Stimulated activated CD8-positive, alpha-beta memory T cell treated with anti-CD3 and anti-CD28 coated beads, Interleukin-15, amount 100 ng/mL, for 48 hours (primary cell): ENCODE results near the gene CYP27C1.
"Not testable (repeated sequence)": the region's sequence is repeated elsewhere in the genome, so short reads cannot be mapped to it uniquely, and the experiment has no call there.

ENCODE experiments used
- DNase-seq, 2 donors: peaks; one replicate each; pipeline ENCODE4 v3.0.0-alpha.2; 2020; ENCODE audit warnings: low read depth in 2 of 2

The CYP27C1 gene

DNA sequence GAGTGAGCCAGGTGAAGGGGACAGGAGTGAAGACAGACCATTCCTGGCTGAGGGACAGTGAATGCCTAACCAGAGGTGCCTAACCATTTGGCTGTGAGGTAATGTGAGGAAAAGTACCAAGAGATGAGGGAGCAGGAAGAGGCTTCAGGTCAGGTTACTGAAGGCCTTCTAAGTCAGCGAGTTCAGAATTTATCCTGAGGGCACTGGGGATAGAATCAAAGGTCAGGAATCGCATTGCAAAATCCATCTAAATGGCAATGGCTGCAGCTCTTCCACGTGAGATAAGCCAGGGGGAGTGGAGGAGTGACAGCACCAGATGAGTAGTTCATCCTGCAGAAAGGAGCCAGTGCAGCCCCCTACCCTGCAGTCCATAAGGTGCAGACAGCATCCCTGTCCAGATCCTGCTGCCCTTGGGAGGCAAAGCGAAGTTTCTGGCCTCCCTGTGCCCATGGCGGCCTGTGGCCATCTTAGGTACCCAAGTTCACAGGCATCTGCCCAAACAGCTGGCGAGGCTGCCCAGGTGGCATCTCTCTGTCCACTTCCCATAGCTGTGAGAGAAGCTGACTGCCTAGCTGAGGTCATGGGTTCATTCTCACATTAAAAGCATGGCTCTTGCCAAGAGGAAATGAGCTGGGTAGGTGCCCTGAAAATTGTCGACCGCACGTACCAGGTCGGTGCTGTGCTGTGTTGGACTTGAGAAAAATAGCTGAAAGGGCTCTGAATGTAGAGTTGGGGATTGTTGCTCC is 49.5 kb downstream of the CYP27C1 start:
- no peak for DNase-seq

DNA sequence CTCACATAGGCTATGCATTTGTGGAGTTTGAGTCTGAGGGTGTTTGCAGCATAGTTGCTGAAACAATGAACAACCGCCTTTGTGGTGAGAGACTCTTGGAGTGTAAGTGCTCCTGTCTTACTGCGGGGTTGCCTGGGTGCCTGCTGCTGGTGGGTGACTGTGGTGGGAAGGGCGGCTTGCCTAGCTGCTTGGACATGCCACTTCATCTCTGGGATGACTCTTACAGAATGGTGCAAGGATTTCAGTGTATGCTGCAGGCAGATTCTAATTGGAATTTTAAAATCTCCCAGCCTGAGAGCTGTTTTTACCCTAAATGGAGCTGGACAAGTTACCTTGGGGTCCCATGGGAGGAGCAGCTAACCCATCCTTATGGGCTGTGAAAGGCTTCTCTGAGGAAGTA is 50.1 kb downstream of the CYP27C1 start:
- DNase-seq, result no peak

DNA sequence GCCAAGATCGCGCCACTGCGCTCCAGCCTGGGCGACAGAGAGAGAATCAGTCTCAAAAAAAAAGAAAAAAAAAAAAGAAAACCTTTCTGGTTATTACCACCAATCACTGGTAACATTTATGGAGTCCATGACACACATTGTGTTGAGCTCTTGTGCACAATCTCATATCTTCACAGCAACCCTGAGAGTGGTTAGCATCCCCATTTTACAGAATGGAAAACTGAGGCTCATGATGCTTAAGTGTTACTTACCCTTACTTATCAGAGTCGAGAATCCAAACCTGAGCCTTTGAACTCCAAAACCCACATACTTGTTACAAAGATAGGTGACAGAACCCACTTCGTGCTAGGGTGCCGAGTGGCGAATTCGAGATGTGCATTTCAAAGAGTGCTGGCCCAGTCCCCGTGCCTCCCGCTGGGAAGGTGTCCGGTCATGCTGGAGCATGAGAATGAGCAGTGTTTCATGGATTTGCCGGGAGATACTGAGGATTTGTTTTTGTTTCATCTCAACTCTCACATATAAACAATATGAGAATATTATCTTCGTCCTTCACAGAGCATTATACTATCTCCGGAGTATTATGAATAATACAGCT is 50.9 kb downstream of the CYP27C1 start:
- DNase-seq, result no peak

DNA sequence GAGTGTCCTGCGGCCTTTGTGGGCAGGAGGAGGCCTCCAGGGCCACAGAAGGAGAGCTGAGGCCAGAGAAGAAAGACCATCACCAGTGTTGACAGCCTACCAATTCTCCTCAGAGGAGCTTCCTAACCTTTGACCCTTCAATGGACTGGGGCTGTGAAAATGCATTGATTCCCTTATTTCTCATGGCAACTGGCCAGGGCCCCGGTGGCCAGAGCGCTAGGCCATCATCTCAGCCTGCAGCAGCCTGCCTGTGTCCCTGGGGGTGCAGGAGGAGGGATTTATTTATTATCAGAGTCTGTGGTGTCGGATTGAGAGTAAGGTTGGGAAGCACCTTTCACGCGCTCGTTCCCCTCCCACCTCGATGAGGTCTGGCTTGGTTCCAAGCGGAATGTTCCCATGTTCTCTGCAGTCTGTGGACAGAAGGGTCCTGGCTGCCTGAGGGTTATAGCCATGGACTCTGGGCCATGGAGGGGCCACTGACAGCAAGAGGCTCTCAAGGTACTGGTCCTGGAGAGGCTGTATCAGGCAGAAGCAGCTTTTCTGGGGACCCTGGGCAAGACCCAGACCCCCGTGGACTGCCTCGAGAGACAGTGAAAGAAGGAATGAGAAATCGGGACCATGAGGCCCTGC is 53.8 kb downstream of the CYP27C1 start:
- DNase-seq, result no peak

DNA sequence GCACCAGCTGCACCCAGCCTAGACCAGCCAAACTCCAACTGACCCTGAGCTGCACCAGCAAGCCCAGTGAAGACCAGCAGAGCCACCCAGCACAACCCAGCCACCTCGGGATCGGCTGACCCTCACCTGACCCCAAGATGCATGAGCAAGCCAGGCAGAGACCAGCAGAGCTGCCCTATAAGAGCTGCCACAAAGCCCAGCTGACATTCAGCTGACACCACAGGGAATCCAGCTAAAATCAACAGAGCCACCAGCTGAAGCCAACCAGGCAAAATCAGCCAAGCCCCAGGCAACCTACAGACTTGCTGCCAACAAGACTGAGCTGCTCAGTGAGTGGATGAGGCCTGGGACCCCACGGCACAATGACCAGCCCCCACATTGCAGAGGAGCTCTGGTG is 54.6 kb downstream of the CYP27C1 start:
- DNase-seq, result no peak

DNA sequence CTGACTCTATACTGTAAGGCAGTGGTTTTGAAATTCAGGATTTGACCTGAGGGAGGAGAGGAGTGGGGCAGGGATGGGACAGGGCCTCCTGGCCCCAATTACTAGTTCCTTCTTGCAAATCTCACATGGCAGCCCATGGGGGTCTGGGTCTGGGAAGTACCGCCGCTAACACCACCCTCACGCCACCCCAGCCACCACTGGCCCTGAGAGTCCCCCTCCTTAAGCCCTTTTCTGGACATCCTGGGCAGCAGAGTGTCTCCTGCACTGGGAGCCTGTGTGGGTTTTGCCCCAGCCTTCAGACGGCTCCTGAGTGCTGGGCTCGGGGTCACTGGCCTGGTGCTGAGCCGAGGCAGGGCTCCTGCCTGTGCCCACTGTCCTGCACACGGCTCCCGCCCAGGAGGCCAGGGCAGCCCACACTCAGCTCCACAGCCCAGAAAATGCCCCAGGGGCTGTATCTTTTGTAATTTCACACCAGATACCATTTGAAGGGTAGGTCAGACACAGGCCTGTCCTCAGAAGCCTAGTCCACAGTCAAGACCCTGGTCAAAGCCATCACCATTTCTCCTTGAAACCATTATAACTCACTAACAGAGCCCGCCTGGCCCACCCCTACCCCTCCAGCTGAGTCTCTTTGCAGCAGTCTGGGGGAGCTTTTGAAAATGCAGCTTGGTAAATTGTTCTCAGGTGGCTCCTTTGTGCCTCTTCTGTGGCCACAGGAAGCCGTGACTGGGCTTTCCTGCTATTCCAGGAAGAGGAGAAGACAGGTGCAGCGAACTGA is 55.1 kb downstream of the CYP27C1 start:
- no peak for DNase-seq

DNA sequence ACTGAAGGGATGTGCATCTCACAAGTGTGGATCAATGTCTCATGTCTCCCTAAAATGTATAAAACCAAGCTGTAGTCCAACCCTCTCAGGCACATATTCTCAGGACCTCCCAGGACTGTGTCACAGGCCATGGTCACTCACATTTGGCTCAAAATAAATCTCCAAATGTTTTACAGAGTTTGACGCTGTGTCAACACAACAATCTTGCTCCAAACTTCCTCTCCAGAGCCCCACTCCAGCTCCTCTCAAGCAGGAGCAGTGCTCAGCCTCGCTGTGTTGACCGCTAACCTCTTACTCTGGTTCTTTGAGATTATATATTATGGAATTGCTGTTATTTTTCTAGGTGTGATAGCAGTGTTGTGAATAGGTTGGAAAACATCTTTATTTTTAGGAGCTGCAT is 56.2 kb downstream of the CYP27C1 start:
- no peak for DNase-seq

DNA sequence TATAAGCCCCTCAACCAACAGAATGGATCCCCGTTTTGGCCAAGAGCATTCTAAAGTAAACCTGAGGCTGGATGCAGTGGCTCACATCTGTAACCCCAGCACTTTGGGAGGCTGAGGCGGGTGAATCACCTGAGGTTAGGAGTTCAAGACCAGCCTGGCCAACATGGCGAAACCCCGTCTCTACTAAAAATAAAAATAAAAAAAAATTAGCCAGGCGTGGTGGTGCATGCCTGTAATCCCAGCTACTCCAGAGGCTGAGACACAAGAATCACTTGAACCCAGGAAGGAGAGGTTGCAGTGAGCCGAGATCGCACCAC is 57.1 kb downstream of the CYP27C1 start:
- not testable (repeated sequence) for DNase-seq

DNA sequence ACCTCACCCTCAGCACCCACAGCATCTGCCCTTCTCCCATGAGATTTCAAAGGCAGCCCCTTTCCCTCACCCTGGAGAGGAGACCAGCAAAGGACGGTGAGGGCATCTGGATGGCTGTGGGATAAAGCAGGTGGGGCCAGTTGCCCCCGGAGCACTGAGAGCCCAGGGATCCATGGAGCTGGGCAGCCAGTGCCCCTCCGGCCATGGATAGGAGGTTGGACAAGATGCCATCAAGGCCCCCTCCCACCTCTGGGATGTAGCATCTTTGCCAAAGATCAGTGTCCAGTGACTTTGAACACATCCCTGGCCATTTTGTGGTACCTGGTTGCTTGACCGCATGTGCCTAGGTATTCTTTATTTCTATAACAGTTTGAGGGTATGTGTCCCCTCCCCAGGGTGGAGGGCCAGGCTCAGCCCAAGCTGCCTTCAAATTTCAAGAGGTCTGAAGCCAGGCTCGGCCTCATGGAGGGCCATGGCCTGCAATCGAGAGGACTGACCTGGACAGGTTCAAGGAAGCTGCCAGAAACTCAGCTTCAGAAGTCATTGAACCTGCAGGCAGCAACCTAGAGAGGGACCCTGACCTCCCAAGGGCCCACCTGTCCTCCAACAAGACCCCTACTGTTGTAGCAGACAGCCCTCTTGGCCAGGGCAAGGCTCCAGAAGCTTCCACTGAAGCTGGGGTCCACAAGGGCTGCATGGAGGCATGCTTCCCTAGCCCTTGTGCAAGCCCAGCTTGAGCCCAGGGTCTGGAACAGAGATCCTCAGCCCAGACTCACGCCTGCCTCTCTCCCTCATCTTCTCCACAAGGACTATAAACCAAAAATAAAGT is 57.6 kb downstream of the CYP27C1 start:
- no peak for DNase-seq

DNA sequence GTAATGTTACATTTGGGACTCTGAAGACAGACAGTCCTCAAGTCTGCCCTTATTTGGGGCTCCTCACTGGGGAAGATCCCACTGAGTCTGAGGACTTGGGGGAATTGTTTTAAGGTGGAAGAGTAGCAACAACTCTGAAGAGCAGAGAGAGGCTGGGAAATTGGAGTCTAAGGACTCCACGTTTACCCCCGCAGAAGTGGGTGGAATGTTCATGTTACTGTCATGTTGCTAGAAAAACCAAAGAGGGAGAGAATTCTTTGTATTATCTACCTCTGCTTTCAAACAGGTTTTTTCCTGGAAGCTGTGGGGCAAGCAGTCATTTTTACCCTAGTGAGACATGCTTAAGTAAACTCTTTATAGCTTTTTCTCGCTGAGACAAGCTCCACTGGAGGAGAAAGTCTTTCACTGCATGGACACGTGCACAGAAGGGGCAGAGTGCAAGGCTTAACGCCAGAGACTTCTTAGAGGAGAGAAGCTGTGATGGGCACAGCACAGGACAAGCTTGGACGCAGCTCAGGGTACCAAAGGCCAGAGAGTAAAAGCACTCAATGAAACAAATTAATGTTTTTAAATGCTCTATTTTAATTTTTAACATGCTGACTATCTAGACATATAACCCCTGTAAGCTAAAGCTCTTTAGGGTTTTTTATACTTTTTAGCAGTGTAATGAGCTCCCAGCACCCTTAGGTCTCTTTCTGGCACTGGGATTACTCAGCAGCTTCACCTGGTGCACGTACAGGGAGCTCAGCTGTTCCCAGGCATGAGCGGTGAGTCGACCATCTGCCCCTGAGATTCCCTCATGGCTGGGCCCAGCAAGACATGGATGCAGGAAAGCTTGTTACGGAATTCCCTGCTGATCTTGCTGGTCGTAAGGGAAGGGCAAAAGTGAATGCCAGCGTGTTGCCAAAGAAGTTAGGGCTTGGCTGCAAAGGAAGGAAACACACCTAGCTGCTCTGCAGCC is 58.6 kb downstream of the CYP27C1 start:
- no peak for DNase-seq

DNA sequence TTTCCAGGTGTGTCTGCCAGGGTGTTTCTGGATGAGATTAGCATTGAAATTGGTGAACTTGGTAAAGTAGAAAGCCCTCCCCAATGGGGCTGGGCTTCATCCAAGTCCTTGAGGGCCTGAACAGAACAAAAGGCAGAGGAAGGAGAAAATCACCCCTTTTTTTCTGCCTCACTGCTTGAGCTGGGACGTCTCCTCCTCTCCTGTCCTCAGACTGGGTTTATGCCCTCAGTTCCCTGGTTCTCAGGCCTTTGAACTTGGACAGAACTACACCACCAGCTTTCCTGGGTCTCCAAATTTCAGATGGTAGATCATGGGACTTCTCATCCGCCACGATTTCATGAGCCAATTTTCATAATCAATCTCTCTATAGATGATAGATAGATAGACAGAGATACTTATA is 59.4 kb downstream of the CYP27C1 start:
- no peak for DNase-seq

DNA sequence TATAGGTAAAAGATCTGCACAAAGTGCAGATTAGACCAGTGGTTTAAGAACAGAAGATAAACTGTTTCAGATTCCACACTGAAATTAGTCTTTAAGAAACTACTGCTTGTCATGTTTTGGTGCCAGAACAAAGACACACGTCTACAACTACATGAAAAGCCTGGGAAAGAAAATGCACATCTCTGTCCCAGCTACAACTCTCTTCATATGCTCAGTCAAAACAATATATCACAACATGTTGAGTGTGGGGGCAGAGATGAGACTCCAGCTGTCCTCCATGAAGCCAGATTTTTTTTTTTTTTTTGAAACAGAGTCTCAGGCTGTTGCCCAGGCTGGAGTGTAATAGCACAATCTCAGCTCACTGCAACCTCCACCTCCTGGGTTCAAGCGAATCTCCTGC is 60.6 kb downstream of the CYP27C1 start:
- DNase-seq, result no peak

DNA sequence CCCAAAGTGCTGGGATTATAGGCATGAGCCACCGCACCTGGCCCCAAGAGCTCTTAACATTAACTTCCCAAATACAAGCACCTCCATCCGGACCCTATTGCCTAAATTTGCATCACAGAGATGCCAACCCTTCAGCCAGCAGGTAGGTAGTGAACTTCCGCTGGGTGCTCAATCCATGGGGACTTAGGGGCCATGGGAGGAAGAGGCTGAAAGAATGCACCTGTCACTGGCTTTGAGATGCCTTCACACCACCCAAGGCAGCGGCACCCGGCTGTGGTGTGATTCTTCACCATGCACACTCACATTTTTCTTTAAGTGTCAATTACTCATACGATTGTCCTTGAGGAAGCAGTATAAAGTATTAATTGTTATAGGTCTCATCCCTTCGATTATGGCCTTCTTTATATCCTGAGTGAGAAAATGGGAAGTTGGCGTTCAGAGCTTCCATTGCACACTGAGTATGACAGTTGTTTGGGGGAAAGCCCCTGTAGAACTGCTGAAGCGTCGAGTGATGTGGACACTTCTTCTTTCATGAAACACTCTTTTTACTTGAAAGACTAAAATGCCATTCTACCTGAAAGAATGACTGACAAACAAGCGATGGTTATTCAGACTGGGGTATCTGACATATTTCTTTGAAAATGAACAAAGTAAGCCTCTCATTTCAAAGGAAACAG is 61.3 kb downstream of the CYP27C1 start:
- no peak for DNase-seq

DNA sequence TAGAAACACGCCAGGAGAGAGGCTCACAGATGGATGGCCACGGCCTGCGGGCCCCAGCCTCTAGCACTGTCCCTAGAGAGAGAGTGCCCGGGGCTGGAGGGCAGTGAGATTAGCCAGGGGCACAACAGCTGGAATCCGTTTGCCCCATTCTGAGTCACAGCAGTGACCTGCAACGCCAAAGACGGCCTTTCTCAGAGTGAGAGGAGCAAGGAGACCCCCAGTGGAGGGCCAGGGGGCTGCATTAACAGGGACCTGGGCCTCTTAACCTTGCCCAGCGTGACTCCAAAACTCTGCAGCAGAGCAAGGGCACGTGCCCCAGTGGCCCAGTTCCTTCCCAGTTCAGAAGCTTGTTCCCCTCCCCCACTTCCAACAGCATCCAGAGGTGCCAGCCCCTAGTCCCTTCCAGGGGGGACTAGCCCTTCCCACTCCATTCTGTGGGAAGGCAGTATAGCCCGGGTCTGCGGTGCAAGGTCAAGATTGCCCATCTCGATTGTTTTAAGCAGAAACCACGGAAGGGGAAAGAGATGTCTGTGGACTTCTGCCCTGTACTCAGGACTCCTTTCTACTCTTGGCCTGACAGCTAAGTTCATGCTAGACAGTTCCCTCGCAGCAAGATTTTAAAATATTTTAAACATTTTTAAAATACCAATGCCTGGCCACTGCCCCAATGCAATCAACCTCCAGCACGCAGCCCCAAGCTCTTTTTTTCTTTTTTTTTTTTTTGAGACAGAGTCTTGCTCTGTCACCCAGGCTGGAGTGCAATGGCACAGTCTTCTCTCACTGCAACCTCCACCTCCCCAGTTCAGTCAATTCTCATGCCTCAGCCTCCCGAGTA is 62.2 kb downstream of the CYP27C1 start:
- DNase-seq, result no peak

DNA sequence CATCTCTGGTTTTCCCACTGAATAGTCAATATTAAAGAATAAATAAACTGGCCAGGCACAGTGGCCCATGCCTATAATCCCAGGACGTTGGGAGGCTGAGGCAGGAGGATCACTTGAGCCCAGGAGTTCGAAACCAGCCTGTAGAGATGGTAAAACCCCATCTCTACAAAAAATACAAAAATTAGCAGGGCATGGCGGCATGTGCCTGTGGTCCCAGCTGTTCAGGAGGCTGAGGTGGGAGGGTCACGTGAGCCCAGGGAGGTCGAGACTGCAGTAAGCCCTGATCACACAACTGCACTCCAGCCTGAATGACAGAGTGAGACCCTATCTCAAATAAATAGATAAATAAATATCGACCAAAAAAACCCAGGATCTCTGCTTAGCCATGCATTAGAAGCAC is 63.0 kb downstream of the CYP27C1 start:
- no peak for DNase-seq

DNA sequence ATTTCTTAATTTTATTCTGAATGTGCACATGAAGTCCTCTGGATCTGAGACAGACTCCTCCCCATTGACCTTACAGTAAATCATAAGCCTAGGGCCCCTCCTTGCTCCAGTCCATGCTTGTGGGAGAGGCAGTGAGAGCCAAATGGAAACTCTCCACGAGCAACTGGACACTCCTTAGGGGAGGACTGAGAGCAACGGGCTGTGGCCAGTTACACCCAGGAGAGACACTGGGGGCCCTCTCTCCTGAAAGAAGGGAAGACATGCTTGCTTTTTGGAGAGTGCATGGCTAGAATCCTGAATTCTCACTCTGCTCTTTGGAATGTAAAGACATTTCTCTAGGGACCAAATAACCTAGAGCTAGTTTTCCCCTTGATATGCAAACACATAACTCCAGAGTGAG is 64.2 kb downstream of the CYP27C1 start:
- no peak for DNase-seq

DNA sequence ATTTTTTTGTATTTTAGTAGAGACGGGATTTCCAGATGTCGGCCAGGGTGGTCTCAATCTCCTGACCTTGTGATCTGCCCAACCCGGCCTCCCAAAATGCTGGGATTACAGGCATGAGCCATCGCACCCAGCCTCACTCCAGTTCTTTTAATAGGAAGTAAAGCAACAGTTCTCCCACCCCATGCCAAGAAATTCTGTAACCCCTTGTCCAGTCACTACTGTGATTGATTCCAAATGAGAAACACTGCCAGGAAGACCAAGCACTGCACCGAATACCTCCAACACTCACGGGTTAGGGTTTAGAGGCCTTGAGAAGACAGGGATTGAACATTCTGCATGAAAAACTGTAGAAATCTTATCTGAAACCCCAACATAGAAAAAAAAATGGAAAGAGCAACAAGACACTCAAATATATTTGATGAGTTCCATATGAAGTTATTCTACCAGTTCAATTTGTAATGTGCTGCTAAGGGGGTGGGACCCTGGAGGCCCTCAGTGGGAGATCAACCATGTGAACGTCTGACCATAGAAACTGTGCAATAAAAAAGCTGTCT is 65.0 kb downstream of the CYP27C1 start:
- no peak for DNase-seq

DNA sequence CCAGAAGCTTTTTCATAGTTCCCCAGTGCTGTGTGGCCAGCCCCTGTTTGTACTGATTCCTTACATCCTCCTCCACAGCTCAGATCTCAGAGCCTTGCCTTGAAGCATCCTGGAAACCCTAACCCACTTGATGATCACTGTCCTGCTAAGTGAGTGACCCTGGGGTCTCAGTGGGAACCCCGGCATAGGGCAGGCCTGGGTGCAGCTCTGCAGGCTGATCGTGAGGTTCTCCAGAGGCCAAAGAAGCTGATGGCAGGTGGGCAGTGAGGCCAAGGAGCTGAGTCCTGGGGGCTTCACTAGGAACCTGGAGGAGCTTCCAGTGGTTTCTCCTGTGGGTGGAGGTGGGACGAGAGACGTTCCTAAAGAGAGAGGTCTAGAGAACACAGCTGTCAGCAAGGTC is 65.7 kb downstream of the CYP27C1 start:
- no peak for DNase-seq

DNA sequence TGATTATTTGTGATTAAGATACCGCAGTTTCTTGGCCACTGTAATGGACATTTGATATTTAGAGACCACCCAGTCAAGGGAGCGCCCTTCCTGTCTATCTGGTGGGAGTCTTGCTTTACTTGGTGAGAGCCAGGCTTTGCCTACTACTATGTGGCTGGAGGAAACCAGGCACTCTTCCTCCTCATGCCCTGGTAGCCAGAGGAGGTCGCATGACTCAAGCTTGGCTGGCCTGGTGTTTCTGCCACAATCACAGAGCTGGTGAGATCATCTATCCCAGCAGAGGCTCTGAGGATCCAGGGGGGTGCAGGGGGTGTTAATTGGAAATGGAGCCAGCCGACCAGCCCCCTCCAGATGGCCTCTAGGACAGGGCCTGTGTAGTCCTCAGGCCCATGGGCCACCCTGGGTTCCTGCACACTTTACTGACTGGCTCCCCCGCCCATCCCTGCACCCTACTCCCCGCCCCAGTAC is 66.4 kb downstream of the CYP27C1 start:
- no peak for DNase-seq
